HG03135 (cell line): ENCODE data around the gene NAALADL2.

Experiments
- ATAC-seq: cut with Tn5 transposase; IDR thresholded peaks from one replicate; pipeline ENCODE4 v1.9.1; 2021; ENCODE audit warnings: mild to moderate bottlenecking, moderate library complexity; ENCODE audit not compliant: unreplicated experiment

NAALADL2 gene

GRCh38 chr3:174859114-174859735, at the start of gene NAALADL2:
Gene NAALADL2, plus strand, starts transcription at chr3:174859334.
- ATAC-seq: no peak

GRCh38 chr3:174810254-174810653, 48.9 kb upstream of the NAALADL2 start:
- ATAC-seq: no peak

- no peak for ATAC-seq
Observed at GRCh38 chr3:174812172-174812862, 46.8 kb upstream of the NAALADL2 start.

GRCh38 chr3:174815750-174816149, 43.4 kb upstream of the NAALADL2 start:
- ATAC-seq: no peak

- no peak for ATAC-seq
Observed at GRCh38 chr3:174820885-174821284, 38.2 kb upstream of the NAALADL2 start.

- no peak for ATAC-seq
Observed at GRCh38 chr3:174821477-174821876, 37.7 kb upstream of the NAALADL2 start.

GRCh38 chr3:174822320-174822719, 36.8 kb upstream of the NAALADL2 start:
- no peak for ATAC-seq

GRCh38 chr3:174826069-174826468, 33.1 kb upstream of the NAALADL2 start:
- no peak for ATAC-seq

- no peak for ATAC-seq
Observed at GRCh38 chr3:174844746-174845145, 14.4 kb upstream of the NAALADL2 start.

GRCh38 chr3:174846055-174846454, 13.1 kb upstream of the NAALADL2 start:
- ATAC-seq: no peak

- ATAC-seq: no peak
Observed at GRCh38 chr3:174854987-174855386, 4.1 kb upstream of the NAALADL2 start.

- ATAC-seq: no peak
Observed at GRCh38 chr3:174857301-174857700, 1.8 kb upstream of the NAALADL2 start.

GRCh38 chr3:174858353-174858752, 781 bp upstream of the NAALADL2 start:
- ATAC-seq: no peak

GRCh38 chr3:174859756-174860155, 622 bp downstream of the NAALADL2 start:
- ATAC-seq: no peak

- no peak for ATAC-seq
Observed at GRCh38 chr3:174862101-174862500, 3.0 kb downstream of the NAALADL2 start.

GRCh38 chr3:174862666-174863065, 3.5 kb downstream of the NAALADL2 start:
- no peak for ATAC-seq

- no peak for ATAC-seq
Observed at GRCh38 chr3:174863488-174863887, 4.4 kb downstream of the NAALADL2 start.

- ATAC-seq: no peak
Observed at GRCh38 chr3:174869448-174869847, 10.3 kb downstream of the NAALADL2 start.

GRCh38 chr3:174873832-174874657, 14.9 kb downstream of the NAALADL2 start:
- ATAC-seq: no peak

- no peak for ATAC-seq
Observed at GRCh38 chr3:174882789-174883188, 23.7 kb downstream of the NAALADL2 start.

- no peak for ATAC-seq
Observed at GRCh38 chr3:174883881-174884675, 24.9 kb downstream of the NAALADL2 start.
